HCT116 (cell line): ENCODE measurements around the gene ADAMTS19. TPM values are rescaled to one million over a fixed set of nuclear protein-coding genes. Genes with fewer than 3 reads are reported as not detected.

Source experiments
- ATAC-seq: fragments of 200-7000 bp; cut with Tn5 transposase; 2 replicates; pipeline ENCODE4 v1.9.1; 2020; ENCODE audit warnings: mild to moderate bottlenecking, moderate library complexity
- BruUV-seq: library from RNA; stranded (reverse); fragments of 400-500 nt; replicated peaks from 2 replicates; lab custom pipeline; 2021; lab: Mats Ljungman, UMichigan
- CTCF ChIA-PET: fragments of 300-600 bp; sonication (Branson Sonifier 250); formaldehyde crosslinking; loops from one replicate; lab custom pipeline; 2021; ENCODE audit warnings: antibody characterized with exemption; lab: Charles Lee
- POLR2A ChIA-PET: fragments of 300-600, 350-600 bp; sonication (Branson Sonifier 250); formaldehyde crosslinking; loops from one replicate; lab custom pipeline; 2021; ENCODE audit warnings: antibody characterized with exemption; lab: Charles Lee
- RAD21 ChIA-PET, 2 experiments: fragments of 300-600 bp; sonication (Branson Sonifier 250); formaldehyde crosslinking; loops; one replicate each; lab custom pipeline; 2023; ENCODE audit warnings: low total read pairs in 2 of 2; ENCODE audit not compliant: uncharacterized antibody in 2 of 2, unreplicated experiment in 2 of 2, low non-redundant PET in 1 of 2; lab: Charles Lee
- DNase-seq: peaks from one replicate; pipeline ENCODE4 v3.0.0-alpha.2; 2010; ENCODE audit warnings: low read depth, low spot score
- H2AFZ ChIP-seq: fragments of 200-600 bp; shearing (Covaris generic), sonication (generic); 2 replicates; pipeline ENCODE4 v1.6.1; 2017; ENCODE audit warnings: low read depth, mixed run types, mixed read lengths, antibody characterized with exemption, low read length; ENCODE audit not compliant: poor library complexity, severe bottlenecking
- H3K27ac ChIP-seq: 2 replicates; pipeline ENCODE4 v1.5.1; 2012; ENCODE audit warnings: low read depth, low read length
- H3K27me3 ChIP-seq: fragments of 200-600 bp; sonication (generic); 2 replicates; pipeline ENCODE4 v1.6.1; 2016; ENCODE audit warnings: mixed run types, low read length, mixed read lengths; ENCODE audit not compliant: insufficient read depth
- H3K36me3 ChIP-seq, 2 experiments: fragments of 200-500 bp in 1 of 2; fragments of 200-600 bp in 1 of 2; sonication (Bioruptor generic) in 1 of 2; sonication (generic) in 1 of 2; 2 replicates each; pipeline versions ENCODE4 v1.5.1 to v1.6.1; 2014 to 2016; ENCODE audit warnings: low read length in 2 of 2, inconsistent platforms in 1 of 2, mixed read lengths in 1 of 2, mixed run types in 1 of 2; ENCODE audit not compliant: insufficient read depth in 2 of 2, control insufficient read depth in 1 of 2
- H3K4me1 ChIP-seq, 2 experiments: fragments of 200-600 bp in 1 of 2; sonication (generic) in 1 of 2; 2 replicates each; pipeline versions ENCODE4 v1.5.1 to v1.6.1; 2012 to 2017; ENCODE audit warnings: low read length in 2 of 2, inconsistent platforms in 1 of 2, mild to moderate bottlenecking in 1 of 2, mixed read lengths in 1 of 2, mixed run types in 1 of 2, moderate library complexity in 1 of 2; ENCODE audit not compliant: insufficient read depth in 2 of 2, control insufficient read depth in 1 of 2
- H3K4me2 ChIP-seq: fragments of 200-600 bp; sonication (generic); 2 replicates; pipeline ENCODE4 v1.6.1; 2017; ENCODE audit warnings: mixed run types, low read length, mixed read lengths
- H3K4me3 ChIP-seq, 2 experiments: fragments of 200-600 bp in 1 of 2; sonication (generic) in 1 of 2; replicated peaks in 1 of 2; 2 replicates each; pipeline ENCODE4 v1.5.1; 2011 to 2016; ENCODE audit warnings: low read length in 2 of 2, control low read depth in 1 of 2, low read depth in 1 of 2, mild to moderate bottlenecking in 1 of 2, mixed read lengths in 1 of 2, mixed run types in 1 of 2
- H3K79me2 ChIP-seq: fragments of 200-600 bp; sonication (generic); 2 replicates; pipeline ENCODE4 v1.6.1; 2017; ENCODE audit warnings: mild to moderate bottlenecking, mixed run types, low read length, moderate library complexity, mixed read lengths; ENCODE audit not compliant: insufficient read depth
- H3K9ac ChIP-seq: fragments of 200-600 bp; sonication (generic); 2 replicates; pipeline ENCODE4 v1.6.1; 2016; ENCODE audit warnings: low read length, mixed read lengths
- H3K9me2 ChIP-seq: fragments of 200-600 bp; sonication (generic), shearing (Covaris generic); 2 replicates; pipeline ENCODE4 v1.6.1; 2017; ENCODE audit warnings: mixed run types, mild to moderate bottlenecking, moderate library complexity; ENCODE audit not compliant: insufficient read depth
- H3K9me3 ChIP-seq, 2 experiments: fragments of 200-500 bp in 1 of 2; fragments of 200-600 bp in 1 of 2; sonication (Bioruptor generic) in 1 of 2; sonication (generic) in 1 of 2; 2 replicates each; pipeline ENCODE4 v1.6.1; 2014 to 2017; ENCODE audit warnings: low read length in 2 of 2, mixed read lengths in 2 of 2, inconsistent platforms in 1 of 2, low read depth in 1 of 2, mild to moderate bottlenecking in 1 of 2, mixed run types in 1 of 2, moderate library complexity in 1 of 2; ENCODE audit not compliant: control insufficient read depth in 1 of 2, insufficient read depth in 1 of 2
- H4K20me1 ChIP-seq: fragments of 200-600 bp; sonication (generic), shearing (Covaris generic); 2 replicates; pipeline ENCODE4 v1.6.1; 2017; ENCODE audit warnings: mixed run types, mild to moderate bottlenecking, moderate library complexity; ENCODE audit not compliant: insufficient read depth
- CBX3 ChIP-seq: IDR thresholded peaks from 2 replicates; pipeline ENCODE4 v1.6.1; 2012; ENCODE audit warnings: low read depth
- CEBPB ChIP-seq: IDR thresholded peaks from 2 replicates; pipeline ENCODE4 v1.6.1; 2012; ENCODE audit warnings: low read depth
- EZH2 ChIP-seq: fragments of 200-600 bp; sonication (generic); IDR thresholded peaks from 2 replicates; pipeline ENCODE4 v1.6.1; 2017; ENCODE audit warnings: antibody characterized with exemption, mixed run types
- EZH2phosphoT487 ChIP-seq: fragments of 200-600 bp; IDR thresholded peaks from 2 replicates; pipeline ENCODE4 v1.6.1; 2018; ENCODE audit warnings: antibody characterized with exemption, borderline replicate concordance
- JUND ChIP-seq: IDR thresholded peaks from 2 replicates; pipeline ENCODE4 v1.6.1; 2012
- POLR2A ChIP-seq: IDR thresholded peaks from 2 replicates; pipeline ENCODE4 v1.7.0; 2011; ENCODE audit warnings: borderline replicate concordance; ENCODE audit not compliant: insufficient read depth, insufficient read length; ENCODE audit errors: extremely low read depth
- POLR2AphosphoS5 ChIP-seq: IDR thresholded peaks from 2 replicates; pipeline ENCODE4 v1.6.1; 2011; ENCODE audit warnings: mild to moderate bottlenecking, low read depth, low read length, moderate library complexity
- RAD21 ChIP-seq: IDR thresholded peaks from 2 replicates; pipeline ENCODE4 v1.6.1; 2012; ENCODE audit warnings: low read depth, mild to moderate bottlenecking
- SIN3A ChIP-seq: IDR thresholded peaks from 2 replicates; pipeline ENCODE4 v1.6.1; 2012; ENCODE audit warnings: low read depth
- SP1 ChIP-seq: IDR thresholded peaks from 2 replicates; pipeline ENCODE4 v1.6.1; 2012; ENCODE audit warnings: low read depth
- SRF ChIP-seq: IDR thresholded peaks from 2 replicates; pipeline ENCODE4 v1.6.1; 2012; ENCODE audit warnings: low read depth
- YY1 ChIP-seq: IDR thresholded peaks from 2 replicates; pipeline ENCODE4 v1.6.1; 2011; ENCODE audit warnings: low read length, low read depth, moderate library complexity, mild to moderate bottlenecking; ENCODE audit not compliant: insufficient replicate concordance; ENCODE audit errors: extremely low read depth
- ZBTB33 ChIP-seq: IDR thresholded peaks from 2 replicates; pipeline ENCODE4 v1.6.1; 2011; ENCODE audit warnings: mild to moderate bottlenecking, low read length, moderate library complexity; ENCODE audit not compliant: insufficient replicate concordance; ENCODE audit errors: extremely low read depth
- ZFX ChIP-seq: fragments of 450-650 bp; IDR thresholded peaks from 2 replicates; pipeline ENCODE4 v1.6.1; 2017
- ZNF274 ChIP-seq: fragments of 200-500 bp; sonication (Bioruptor generic); IDR thresholded peaks from 2 replicates; pipeline ENCODE4 v1.6.1; 2014; ENCODE audit warnings: mild to moderate bottlenecking, low read depth, low read length, inconsistent platforms
- intact Hi-C: fragments of 100-400 bp; cut with micrococcal nuclease; formaldehyde crosslinking; loops from 2 replicates; pipeline ENCODE4 v1.10.0; 2022
- total RNA-seq: library from RNA; stranded (reverse); gene quantifications from one replicate; pipeline ENCODE4 v1.2.1, GENCODE V29; 2021; ENCODE audit not compliant: unreplicated experiment
- TF ChIP-seq, protein P1 (sequence below): IDR thresholded peaks from 2 replicates; pipeline ENCODE4 v1.6.1; 2012
- TF ChIP-seq, protein P2 (sequence below): IDR thresholded peaks from 2 replicates; pipeline ENCODE4 v1.6.1; 2012
- TF ChIP-seq, protein P3 (sequence below): IDR thresholded peaks from 2 replicates; pipeline ENCODE4 v1.6.1; 2012; ENCODE audit warnings: low read depth

Gene ADAMTS19
- total RNA-seq, 1 experiment from 2014 or later, result not detected

- POLR2A ChIA-PET, result no interaction called here
- CTCF ChIA-PET, result interaction anchor here (1.0 to 1.9 kb wide), 5 partner anchors 84 to 595 kb away, joined by 5 to 15 read pairs (median 11); no protein-coding TSS in a partner anchor
Observed at GRCh38 chr5:129768735-129769134, 308.6 kb downstream of the ADAMTS19 start.

More at GRCh38 chr5:129768735-129769134, 308.6 kb downstream of the ADAMTS19 start:
- ATAC-seq (no peak), DNase-seq (no peak)
- Histone ChIP-seq H3K79me2 (no peaks in the 10 kb centered on the region), H3K27ac (no peak overlapping the region), H3K4me3 (no peak overlapping the region), H3K4me1 (no peaks in the 10 kb centered on the region; a peak in 1 of 4 replicates), H3K9me2 (no peaks in the 10 kb centered on the region), H4K20me1 (no peaks in the 10 kb centered on the region), H3K4me2 (no peak overlapping the region), H2AFZ (no peak overlapping the region), H3K9ac (no peak overlapping the region), H3K9me3 (no peaks in the 10 kb centered on the region), H3K36me3 (no peaks in the 10 kb centered on the region), H3K27me3 (no peaks in the 10 kb centered on the region)
- TF ChIP-seq CBX3 (no peak), ZBTB33 (no peak), POLR2AphosphoS5 (no peak), POLR2A (no peak), YY1 (no peak), SIN3A (no peak), EZH2phosphoT487 (no peak), ZNF274 (no peak), SP1 (no peak), SRF (no peak), ZFX (no peak), EZH2 (no peak), RAD21 (no peak), CEBPB (no peak), JUND (no peak)
- TF ChIP-seq, protein P1, sequence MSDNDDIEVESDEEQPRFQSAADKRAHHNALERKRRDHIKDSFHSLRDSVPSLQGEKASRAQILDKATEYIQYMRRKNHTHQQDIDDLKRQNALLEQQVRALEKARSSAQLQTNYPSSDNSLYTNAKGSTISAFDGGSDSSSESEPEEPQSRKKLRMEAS, result no peak
- TF ChIP-seq, protein P2, sequence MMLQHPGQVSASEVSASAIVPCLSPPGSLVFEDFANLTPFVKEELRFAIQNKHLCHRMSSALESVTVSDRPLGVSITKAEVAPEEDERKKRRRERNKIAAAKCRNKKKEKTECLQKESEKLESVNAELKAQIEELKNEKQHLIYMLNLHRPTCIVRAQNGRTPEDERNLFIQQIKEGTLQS, result no peak
- TF ChIP-seq, protein P3, sequence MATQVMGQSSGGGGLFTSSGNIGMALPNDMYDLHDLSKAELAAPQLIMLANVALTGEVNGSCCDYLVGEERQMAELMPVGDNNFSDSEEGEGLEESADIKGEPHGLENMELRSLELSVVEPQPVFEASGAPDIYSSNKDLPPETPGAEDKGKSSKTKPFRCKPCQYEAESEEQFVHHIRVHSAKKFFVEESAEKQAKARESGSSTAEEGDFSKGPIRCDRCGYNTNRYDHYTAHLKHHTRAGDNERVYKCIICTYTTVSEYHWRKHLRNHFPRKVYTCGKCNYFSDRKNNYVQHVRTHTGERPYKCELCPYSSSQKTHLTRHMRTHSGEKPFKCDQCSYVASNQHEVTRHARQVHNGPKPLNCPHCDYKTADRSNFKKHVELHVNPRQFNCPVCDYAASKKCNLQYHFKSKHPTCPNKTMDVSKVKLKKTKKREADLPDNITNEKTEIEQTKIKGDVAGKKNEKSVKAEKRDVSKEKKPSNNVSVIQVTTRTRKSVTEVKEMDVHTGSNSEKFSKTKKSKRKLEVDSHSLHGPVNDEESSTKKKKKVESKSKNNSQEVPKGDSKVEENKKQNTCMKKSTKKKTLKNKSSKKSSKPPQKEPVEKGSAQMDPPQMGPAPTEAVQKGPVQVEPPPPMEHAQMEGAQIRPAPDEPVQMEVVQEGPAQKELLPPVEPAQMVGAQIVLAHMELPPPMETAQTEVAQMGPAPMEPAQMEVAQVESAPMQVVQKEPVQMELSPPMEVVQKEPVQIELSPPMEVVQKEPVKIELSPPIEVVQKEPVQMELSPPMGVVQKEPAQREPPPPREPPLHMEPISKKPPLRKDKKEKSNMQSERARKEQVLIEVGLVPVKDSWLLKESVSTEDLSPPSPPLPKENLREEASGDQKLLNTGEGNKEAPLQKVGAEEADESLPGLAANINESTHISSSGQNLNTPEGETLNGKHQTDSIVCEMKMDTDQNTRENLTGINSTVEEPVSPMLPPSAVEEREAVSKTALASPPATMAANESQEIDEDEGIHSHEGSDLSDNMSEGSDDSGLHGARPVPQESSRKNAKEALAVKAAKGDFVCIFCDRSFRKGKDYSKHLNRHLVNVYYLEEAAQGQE, result no peak
- RAD21 ChIA-PET, result interaction anchor here in 1 of 2 experiments (0.7 kb wide), 1 partner anchor 93 kb away, joined by 3 read pairs; no protein-coding TSS in a partner anchor
- no TSS peak for BruUV-seq
- intact Hi-C loops, result loop anchor here (1.0 to 5.0 kb wide), 7 partner anchors 106 to 1556 kb away; no protein-coding TSS in a partner anchor
